Prostate gland (tissue), 2 donors: ENCODE data around the gene CCNB1.

Experiments
- POLR2A ChIP-seq: fragments of 450-650 bp; IDR thresholded peaks from one replicate; pipeline ENCODE4 v1.6.1; 2016; ENCODE audit warnings: antibody characterized with exemption, mild to moderate bottlenecking
- POLR2AphosphoS5 ChIP-seq: sonication (generic); formaldehyde crosslinking; IDR thresholded peaks from one replicate; pipeline ENCODE4 v1.6.1; 2017; ENCODE audit warnings: antibody characterized with exemption
- TF ChIP-seq, protein P1 (sequence below), 4 experiments: fragments of 200-600 bp in 2 of 4; fragments of 450-650 bp in 2 of 4; sonication (generic) in 2 of 4; IDR thresholded peaks; 1 replicate in 3 of 4; 2 replicates in 1 of 4; pipeline ENCODE4 v1.5.1; 2016 to 2019; ENCODE audit warnings: antibody characterized with exemption in 4 of 4, mild to moderate bottlenecking in 2 of 4, moderate library complexity in 2 of 4

DNA sequence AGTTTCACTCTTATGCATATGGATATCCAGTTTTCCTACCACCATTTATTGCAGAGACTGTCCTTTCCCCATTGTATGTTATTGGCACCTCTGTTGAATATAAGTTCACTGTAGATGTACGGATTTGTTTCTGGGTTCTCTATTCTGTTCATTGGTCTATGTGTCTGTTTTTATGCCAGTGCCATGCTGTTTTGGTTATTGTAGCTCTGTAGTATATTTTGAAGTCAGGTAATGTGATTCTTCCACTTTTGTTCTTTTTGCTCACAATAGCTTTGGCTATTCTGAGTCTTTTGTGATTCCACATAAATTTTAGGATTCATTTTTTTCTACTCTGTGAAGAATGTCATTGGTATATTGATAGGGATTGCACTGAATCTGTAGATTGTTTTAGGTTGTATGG, 26.1 kb upstream of the CCNB1 start:
- TF ChIP-seq, protein P1, sequence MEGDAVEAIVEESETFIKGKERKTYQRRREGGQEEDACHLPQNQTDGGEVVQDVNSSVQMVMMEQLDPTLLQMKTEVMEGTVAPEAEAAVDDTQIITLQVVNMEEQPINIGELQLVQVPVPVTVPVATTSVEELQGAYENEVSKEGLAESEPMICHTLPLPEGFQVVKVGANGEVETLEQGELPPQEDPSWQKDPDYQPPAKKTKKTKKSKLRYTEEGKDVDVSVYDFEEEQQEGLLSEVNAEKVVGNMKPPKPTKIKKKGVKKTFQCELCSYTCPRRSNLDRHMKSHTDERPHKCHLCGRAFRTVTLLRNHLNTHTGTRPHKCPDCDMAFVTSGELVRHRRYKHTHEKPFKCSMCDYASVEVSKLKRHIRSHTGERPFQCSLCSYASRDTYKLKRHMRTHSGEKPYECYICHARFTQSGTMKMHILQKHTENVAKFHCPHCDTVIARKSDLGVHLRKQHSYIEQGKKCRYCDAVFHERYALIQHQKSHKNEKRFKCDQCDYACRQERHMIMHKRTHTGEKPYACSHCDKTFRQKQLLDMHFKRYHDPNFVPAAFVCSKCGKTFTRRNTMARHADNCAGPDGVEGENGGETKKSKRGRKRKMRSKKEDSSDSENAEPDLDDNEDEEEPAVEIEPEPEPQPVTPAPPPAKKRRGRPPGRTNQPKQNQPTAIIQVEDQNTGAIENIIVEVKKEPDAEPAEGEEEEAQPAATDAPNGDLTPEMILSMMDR (IDR thresholded peaks at IDR 0.05): no peak
- TF ChIP-seq POLR2A (no peak), POLR2AphosphoS5 (no peak)
